ENCODE results near the gene STAMBPL1.
A peak's percentile ranks its signal among the peaks of the same experiment; 100 is the strongest.
"Not testable (repeated sequence)": the region's sequence is repeated elsewhere in the genome, so short reads cannot be mapped to it uniquely, and the experiment has no call there.

The STAMBPL1 gene
- total RNA-seq = 18.1 to 41.4 reads per million in 2 experiments

DNA sequence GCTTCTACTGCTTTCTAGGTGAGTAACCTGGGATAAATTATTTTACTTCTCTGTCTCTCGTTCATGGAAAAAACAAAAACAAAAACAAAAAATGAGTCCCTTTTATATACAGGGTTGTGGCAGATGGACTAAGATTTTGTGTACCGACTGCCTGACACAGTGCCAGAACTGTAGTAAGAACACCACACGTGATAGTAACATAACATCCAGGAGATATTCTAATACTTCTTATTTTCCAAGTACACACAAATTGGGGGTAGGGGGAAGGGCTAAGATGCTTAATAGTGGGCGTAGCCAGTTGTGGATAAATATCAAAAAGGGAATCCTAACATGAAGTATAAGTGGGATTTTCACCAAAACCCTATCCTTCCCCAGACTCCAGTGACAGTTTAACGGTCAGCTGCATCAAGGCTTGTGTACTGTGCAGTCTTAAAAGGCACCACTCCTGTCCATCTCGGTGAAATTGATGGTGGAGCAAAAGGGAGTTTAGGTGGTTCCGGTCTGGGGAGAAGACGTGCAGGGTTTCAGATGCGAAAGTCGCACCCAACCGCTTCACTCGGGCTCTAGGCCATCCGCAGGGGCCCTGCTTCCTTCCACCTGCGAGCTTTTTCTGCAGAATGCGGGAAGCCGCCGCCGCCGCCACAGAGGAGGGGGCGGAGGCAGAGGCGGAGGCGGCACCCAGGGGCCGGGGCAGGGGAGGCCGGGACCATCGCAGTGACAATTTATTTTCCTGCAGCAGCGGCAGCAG is at the start of gene STAMBPL1:
STAMBPL1 (plus strand) TSS at position 712 of the 748 bp plus-strand sequence. CDS start 21,464 bp downstream, outside the sequence.
- DNase-seq (ENCODE audit: low read depth) = peak; percentile 57

DNA sequence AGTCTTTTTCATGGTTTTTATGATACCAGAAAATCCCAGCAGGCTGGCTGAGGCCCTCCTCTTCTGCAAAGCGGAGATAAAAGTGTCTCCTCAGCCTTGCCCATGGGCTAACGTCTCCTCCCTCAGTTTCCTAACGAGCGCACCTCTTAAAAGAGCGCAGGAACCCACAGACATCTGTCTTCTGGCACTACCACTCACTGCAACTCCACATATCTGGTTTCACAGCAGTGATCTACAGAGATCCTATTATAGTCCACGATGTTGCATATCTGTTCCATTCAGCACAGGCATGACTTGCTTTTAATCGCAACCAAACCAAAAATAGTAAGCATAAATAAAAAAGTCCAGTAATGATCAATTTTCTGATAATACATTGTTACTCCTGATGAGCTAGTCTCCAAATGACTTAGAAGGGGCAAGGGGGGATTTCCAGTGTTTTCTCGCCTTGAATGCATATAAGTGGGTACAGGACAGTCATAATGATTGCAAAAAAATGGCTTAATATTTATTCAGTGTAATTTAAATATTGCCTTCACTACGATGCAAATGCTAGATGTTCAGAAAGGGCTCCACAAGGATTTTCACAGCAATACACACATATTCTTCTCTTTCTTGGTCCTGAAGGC is 49.3 kb upstream of the STAMBPL1 start:
- no peak for DNase-seq (ENCODE audit: low read depth)

DNA sequence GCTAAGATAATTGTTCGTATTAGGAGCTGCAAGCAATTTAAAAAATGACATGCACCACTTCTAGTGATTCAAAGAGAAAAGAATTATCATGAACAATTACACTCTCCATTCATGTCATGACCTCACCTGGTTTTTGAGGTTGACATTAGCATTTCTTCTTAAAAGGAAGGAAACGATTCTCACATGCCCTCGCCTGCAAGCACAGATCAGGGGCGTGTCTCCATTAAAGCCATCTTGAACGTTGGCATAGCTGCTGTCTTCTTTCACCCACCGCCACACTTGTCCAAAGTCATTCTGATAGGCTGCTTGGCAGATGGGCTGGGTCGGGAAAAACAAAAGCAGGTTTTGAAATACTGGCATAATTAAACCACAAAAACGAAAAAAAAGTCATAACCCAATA is 48.3 kb upstream of the STAMBPL1 start:
- peak; percentile 28 for DNase-seq (ENCODE audit: low read depth)

DNA sequence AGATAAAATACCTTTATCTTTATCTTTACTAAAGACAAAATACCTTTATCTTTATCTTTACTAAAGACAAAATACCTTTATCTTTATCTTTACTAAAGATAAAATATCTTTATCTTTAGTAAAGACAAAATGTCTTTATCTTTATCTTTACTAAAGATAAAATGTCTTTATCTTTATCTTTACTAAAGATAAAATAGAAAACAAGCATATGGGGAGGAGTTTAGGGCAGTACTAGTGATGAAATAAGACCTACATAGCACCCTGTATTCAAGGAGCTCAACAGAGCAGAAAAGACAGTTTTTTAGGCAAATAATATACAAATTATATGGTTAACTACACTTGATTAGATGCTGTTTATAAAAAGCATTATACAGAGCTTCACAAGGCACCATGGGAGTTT is 47.7 kb upstream of the STAMBPL1 start:
- no peak for DNase-seq (ENCODE audit: low read depth)

DNA sequence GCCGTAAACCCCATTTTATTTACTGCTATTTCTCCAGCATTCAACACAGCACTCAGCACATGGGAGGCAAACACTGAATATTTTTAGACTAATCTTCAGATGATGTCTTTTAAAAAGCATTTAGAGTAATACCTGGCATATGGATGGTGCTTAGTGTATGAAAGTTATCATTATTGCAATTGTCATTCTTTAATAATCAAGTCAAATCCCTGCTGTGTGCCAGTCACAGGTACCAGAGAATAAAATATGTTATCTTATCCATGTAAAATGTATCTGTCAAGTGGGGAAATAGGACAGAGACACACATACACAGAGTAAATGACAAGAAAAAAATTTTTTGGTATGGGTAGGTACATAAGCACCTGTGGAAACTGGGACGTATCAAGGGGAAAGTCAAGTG is 46.9 kb upstream of the STAMBPL1 start:
- no peak for DNase-seq (ENCODE audit: low read depth)

DNA sequence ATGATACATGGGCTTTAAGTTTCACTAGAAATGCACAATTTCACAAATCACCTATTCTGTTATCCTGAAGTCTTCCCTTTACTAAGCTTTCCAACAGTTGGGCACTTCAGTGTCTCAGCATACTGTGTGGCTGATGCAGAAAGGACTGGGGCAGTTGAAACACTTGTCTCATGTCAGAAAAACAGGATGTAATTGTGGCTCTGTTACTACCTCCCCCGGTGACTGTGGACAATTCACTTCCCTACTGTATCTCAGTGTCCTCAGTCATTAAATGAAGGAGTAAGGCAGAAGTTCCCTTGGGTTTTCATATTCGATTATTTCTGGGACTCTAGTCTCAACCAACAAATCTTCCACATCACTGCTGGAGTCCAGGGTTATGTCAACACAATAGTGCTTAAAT is 46.3 kb upstream of the STAMBPL1 start:
- DNase-seq (ENCODE audit: low read depth) = no peak

DNA sequence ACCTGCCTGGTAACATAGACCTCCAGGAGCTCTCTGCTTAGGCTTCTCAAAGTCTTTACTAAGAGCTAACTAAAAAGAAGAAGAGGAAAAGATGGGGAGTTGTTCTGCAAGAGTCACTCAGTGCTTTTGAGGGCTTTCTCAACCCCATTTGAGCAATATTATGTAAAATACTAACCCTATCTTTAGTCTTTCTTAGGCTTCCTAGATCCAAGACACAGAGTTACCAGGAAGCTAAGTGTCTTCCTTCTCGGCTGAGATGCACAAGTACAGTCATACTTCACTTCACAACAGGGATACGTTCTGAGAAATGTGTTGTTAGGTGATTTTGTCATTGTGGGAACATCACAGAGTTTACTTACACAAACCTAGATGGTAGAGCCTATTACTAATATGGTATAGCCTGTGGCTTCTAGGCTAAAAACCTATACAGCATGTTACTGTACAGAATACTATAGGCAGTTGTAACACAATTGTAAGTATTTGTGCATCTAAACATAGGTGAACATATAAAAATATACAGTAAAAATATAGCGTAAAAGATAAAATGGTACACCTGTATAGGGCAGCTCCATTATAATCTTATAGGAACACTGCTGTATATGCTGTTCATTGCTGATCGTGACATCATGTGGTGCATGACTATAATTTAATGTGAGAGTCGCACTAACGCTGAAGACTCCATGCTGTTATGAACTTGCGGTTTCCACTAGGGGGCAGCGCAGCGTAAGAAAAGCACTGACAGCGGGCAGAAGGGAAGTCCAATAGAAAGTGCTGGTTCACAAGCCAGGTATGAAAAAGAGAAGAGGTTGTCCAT is 44.7 kb upstream of the STAMBPL1 start:
- DNase-seq (ENCODE audit: low read depth) = peak; percentile 81

DNA sequence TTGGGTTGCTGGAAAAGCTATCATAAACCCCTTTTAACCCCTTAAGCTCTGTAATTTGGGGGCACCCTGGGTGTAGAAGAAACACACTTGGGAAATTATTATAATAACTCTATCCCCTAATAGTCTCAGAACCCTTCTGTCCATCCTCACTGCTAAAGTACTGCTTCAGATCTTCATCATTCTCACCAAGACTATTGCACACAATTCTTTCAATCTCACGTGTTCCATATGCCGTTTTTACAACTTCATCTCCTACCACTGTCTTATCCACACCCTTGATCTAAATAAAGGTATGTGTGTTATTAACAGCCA is 44.2 kb upstream of the STAMBPL1 start:
- DNase-seq (ENCODE audit: low read depth) = no peak

DNA sequence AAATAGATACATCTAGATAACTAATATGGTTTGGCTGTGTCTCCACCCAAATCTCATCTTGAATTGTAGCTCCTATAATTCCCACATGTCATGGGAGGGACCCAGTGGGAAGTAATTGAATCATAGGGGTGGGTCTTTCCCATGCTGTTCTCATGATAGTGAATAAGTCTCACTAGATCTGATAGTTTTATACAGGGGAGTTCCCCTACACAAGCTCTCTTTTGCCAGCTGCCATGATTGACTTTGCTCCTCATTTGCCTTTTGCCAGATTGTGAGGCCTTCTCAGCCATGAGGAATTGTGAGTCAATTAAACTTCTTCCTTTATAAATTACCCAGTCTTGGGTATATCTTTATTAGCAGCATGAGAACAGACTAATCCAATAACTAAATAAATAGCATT is 42.4 kb upstream of the STAMBPL1 start:
- not testable (repeated sequence) for DNase-seq (ENCODE audit: low read depth)

DNA sequence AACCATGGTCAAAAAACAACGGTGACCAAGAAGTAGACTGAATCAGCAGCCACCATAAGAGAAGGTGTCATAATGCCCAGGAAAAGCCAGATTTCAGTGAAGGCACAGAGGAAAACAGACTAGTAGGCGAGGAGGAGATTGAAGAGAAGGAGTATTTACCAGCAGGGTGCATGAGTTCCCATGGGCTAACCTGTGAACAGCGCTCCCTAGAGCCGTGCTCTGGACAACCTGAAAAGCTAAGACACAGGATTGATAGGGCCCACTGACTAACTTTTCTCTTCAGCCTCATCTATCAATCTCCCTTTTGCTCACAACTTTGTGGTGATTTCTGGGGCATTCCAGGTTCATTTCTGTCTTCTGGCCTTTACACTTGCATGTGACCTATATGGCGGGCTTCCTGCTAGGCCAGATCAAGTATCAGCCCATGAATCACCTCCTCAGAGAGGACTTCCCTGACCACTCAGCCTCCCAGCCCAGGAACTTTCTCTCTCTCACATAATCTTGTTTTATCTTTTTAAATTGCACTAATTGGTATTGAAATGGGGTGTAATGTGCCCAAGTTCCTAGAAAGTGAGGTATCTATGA is 41.2 kb upstream of the STAMBPL1 start:
- DNase-seq (ENCODE audit: low read depth) = no peak

DNA sequence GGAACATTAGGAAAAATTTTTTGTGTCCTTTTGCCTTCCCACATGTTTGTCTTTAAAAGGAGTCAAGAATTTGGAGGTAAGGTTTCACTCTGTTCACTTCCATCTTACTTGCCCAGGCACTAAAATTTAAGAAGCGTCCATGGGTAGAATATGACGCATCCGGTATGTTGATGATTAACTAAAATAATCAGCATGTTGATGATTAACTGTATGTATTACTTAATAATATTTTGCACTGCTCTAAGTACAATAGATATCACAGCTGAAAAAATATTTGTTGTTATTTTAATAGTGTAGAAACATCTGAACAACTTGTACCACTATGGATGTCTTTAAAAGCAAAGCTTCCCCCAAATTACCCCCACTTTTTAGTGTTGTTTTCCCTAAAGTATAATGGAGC is 39.9 kb upstream of the STAMBPL1 start:
- DNase-seq (ENCODE audit: low read depth) = no peak

DNA sequence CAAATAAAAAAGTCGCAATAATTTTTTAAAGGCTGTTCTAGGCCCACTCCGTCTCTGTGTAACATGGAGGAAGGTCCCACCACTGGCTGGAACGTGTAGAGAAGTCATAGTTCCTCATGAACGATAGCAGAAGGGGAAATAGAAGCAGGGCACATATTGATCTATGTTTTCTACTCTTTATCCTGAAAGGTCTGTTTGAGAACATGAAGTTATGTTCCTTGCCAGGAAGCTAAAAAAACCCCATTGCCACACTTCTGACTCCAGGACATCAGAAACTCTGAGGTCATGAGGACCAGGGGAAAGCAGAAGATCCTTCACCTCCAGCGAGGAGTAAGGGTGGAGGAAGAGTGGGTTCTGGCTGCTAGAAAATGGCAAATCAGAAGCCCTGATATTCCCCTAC is 39.2 kb upstream of the STAMBPL1 start:
- no peak for DNase-seq (ENCODE audit: low read depth)

DNA sequence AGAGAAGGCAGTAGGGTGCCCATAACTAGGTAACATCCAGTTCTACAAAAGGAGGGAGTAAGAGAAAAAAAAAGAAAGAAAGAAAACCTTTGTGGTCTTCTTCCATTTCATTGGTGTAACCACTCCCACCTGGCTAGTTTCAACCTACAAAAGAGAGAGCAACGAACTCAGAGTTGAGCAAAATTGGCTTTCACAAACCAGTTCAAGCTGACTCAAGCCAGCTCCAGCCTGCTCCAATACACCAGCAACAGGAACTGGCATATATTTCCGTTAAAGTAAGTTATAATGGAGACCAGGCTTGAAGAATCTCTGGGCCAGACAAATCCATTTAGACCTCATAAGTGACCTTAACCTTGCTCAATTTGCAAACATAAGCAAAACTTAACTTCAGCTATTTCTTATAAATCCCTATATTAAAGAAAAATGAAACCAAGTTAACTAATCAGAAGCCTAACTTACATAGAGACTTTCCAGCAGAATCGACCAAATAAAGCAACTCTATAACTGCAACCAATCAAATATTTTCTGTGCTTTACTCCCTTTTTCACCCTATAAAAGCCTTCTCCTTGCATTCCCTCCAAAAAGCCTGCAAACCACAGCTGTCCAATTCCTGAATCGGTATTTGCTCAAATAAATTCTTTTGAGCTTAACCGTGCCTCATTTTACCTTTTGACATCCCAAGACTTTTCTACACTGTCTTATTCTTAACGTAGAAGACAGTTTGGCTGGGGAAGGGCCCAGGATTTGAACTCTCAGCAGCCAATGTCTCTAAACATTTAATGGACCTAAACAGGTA is 38.5 kb upstream of the STAMBPL1 start:
- DNase-seq (ENCODE audit: low read depth) = no peak

DNA sequence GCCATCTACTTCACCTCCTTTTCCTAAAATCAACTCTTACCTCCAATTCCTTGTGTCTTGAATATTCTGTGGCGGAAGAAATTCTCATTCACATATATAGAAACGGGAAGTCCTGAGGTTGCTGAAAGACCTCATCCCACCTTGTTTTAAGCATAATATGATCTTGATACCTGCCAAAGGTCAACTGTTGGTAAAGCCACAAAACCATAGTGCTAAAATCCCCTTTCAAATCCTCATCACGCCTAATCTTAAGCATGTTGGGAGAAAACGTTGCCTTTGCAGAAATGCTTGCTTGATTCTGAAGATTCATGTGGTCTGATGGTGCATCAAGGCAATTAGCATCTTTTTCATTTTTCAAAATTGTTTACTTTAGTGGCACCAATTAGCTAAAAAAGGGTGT is 36.9 kb upstream of the STAMBPL1 start:
- DNase-seq (ENCODE audit: low read depth) = no peak

DNA sequence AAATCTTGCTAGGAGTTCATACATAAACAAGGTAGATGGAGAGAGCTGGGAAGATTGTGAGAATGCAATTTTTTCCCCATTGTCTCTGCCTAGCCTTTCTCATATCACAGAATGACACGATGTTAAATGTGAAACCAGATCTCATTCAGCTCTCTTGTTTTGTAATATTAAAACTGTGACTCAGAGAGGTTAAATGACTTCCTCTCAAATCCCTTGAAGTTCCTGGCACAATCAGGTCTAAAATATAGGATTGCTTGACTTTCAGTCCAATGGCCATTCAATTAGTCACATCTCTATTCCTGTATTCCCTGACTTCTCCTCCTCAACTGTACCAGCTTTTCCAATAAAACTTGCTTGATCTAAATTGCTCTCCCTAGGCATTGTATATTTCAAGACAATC is 31.5 kb upstream of the STAMBPL1 start:
- DNase-seq (ENCODE audit: low read depth) = no peak

DNA sequence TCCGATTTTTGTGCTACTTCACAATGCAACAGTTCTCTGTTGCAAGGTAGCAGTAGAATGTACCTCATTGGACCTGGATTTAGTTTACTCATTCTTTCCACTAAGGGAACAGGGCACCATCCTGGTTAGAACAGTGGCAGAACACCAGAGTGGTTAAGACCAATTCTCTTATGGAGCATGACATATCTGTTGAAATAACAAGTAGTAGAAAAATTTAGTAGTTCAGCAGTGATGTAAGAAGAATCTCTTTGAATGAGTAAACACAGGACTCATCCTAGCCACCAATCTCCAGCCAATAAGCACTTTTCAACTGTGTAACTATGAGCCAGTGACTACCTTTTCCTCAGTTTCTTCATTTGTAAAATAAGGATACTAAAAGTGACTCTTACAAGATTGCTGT is 30.8 kb upstream of the STAMBPL1 start:
- no peak for DNase-seq (ENCODE audit: low read depth)

DNA sequence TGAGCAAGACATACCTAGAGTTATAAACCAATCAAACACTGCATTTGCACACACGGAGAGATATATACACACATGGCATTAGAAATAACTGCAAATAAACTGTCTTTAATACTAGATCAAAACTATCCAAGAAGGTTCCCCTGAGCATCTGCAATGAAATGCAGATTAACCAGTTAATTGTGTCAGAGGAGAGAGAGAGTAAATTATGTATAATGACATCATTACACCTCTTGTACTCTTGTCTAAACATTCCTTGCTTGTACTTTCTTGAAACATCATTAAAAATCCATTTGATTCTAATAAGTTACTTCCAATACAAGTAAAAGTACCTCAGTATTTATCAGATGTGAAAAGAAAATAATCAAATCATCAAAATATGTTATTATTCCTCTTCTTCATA is 29.3 kb upstream of the STAMBPL1 start:
- DNase-seq (ENCODE audit: low read depth) = no peak

DNA sequence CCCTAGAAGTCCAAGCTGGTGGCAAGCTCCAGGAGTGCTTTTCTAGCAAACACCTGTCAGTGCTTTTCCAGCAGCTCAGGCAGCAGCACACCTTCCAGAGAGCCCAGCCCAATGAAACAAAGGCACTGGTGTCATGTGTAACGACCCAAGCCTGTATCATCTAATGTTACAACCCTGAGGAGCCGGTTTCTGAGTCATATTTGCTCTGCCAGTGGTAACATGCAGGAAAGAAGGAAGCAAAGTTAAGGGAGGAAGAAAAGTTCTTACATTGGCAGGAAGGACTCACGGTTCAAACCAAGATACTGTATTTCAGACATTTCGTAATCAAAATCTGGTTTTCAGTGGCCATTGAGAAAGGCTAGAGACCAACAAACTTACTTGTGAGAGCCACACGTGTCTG is 28.3 kb upstream of the STAMBPL1 start, which contains the start of gene ANKRD22:
ANKRD22 (minus strand) TSS at position 139 of the 400 bp plus-strand sequence. CDS start 237 bp downstream, outside the sequence.
- no peak for DNase-seq (ENCODE audit: low read depth)

DNA sequence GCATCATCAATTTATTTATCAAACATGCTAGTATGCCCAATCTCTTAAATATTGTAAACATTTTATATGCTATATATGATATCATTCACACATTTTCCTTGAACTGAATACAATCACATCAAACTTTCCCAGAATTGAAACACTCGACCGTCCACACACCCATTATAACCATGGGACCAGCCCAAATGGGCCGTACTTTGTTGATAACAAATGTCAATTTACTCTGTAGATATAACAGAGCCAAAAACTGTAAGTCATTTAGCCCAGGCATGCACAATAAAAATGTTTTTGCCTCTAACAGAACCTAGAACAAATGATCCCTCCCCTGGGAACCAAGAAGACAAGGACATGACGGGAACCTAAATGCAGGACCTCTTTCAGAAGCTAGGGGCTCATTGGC is 27.7 kb upstream of the STAMBPL1 start:
- DNase-seq (ENCODE audit: low read depth) = no peak

DNA sequence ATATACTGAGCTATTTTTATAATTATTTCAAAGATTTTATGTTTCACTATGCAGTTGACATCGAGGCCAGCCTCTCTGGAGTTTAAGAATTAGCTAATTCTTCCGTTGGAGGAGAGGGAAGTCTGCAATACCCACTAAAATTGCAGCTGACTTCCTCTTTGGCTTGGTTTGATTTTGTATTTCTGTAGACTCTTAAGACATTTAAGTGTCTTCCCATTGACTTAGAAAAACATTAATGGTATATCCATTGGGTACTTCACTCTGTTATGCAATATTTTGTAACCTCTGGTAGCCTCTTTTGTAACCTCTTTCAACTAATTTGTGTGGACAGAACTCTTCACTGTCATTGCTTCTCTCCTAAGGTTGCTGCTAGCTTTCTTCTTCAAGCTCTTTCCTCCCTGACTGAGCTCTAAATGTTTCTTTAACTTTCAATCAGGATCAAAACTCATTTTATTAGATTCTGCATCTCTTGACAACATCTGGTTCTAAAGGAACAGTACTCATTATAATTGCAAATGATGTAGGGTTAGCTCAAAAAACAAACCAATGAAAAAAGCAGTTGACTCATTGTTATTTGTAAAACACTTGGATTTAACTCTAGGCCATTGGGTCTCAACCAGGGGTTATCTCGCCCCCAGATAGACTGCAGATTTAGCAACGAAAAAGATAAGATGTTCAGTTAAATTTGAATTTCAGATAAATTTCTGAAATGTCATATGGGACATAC is 26.7 kb upstream of the STAMBPL1 start:
- no peak for DNase-seq (ENCODE audit: low read depth)

DNA sequence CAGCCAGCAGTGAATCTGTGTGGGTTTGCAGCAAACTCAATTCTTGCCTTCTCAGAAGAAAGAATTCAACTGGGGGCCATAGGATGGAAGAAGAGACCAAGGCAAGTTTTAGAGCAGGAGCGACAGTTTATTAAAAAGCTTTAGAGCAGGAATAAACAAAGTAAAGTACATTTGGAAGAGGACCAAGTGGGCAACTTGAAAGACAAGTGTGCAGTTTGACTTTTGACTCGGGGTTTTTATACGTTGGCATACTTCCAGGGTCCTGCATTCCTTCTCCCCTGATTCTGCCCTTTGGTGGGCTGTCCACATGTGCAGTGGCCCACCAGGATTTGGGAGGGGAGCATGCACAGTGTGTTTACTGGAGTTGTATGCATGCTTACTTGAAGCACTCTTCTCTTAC is 25.4 kb upstream of the STAMBPL1 start:
- no peak for DNase-seq (ENCODE audit: low read depth)
